ENCODE measurements around the gene TGIF1.

GRCh38 chr18:3508576-3509549 lies 58.9 kb downstream of the TGIF1 start:
- TF ChIP-seq CTCF (conservative IDR thresholded peaks at IDR 0.05) (no peak), ZFX (IDR thresholded peaks at IDR 0.05) (no peak)

Data from C4-2B (cell line).